Muscle layer of duodenum (tissue), 2 donors: ENCODE results near the gene KIAA1217.

Experiments
- H3K27ac ChIP-seq: one replicate; pipeline ENCODE4 v1.7.0; 2013; ENCODE audit warnings: mild to moderate bottlenecking, low read length
- H3K27me3 ChIP-seq: one replicate; pipeline ENCODE4 v1.7.0; 2013; ENCODE audit warnings: low read depth, mild to moderate bottlenecking, control low read depth, low read length
- H3K36me3 ChIP-seq, 2 donors: one replicate each; pipeline ENCODE4 v1.7.0; 2013; ENCODE audit warnings: low read length in 2 of 2, control low read depth in 1 of 2, mild to moderate bottlenecking in 1 of 2; ENCODE audit not compliant: insufficient read depth in 2 of 2, control insufficient read depth in 1 of 2
- H3K4me1 ChIP-seq, 2 donors: one replicate each; pipeline ENCODE4 v1.7.0; 2013; ENCODE audit warnings: low read length in 2 of 2, mild to moderate bottlenecking in 2 of 2, control low read depth in 1 of 2, moderate library complexity in 1 of 2; ENCODE audit not compliant: insufficient read depth in 2 of 2, control insufficient read depth in 1 of 2
- H3K4me3 ChIP-seq, 2 donors: one replicate each; pipeline ENCODE4 v1.7.0; 2013; ENCODE audit warnings: low read length in 2 of 2, low read depth in 1 of 2, mild to moderate bottlenecking in 1 of 2
- H3K9me3 ChIP-seq, 2 donors: one replicate each; pipeline ENCODE4 v1.7.0; 2013; ENCODE audit warnings: low read length in 2 of 2, control low read depth in 1 of 2, mild to moderate bottlenecking in 1 of 2; ENCODE audit not compliant: control insufficient read depth in 1 of 2
- donor health status: healthy.

Gene KIAA1217

DNA sequence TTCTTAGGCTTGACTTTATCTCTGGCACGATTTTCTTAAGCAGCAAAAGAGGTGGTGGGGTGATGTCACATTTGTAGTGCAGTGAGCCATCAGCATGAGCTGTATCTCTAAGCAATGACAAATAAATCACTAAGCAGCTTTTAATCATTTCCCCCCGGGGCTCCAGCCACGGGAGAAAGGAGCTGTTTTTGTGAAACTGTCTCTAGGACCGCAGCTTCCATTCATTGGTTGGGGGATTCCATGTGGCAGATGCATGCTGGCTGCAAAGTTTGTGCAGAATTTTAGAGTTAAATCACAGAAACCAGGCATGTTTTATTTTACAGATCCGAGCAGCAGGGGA lies 464 bp downstream of the KIAA1217 start:
- H3K4me3 ChIP-seq: peak overlapping the region; percentile 73 to 77
- H3K9me3 ChIP-seq: no peaks in the 10 kb centered on the region
- no peaks in the 10 kb centered on the region for H3K27me3 ChIP-seq
- H3K4me1 ChIP-seq: peaks cover 5 to 10% of the 10 kb centered on the region in 2 donors
- no peaks in the 10 kb centered on the region for H3K36me3 ChIP-seq
- peak overlapping the region; percentile 78 for H3K27ac ChIP-seq

DNA sequence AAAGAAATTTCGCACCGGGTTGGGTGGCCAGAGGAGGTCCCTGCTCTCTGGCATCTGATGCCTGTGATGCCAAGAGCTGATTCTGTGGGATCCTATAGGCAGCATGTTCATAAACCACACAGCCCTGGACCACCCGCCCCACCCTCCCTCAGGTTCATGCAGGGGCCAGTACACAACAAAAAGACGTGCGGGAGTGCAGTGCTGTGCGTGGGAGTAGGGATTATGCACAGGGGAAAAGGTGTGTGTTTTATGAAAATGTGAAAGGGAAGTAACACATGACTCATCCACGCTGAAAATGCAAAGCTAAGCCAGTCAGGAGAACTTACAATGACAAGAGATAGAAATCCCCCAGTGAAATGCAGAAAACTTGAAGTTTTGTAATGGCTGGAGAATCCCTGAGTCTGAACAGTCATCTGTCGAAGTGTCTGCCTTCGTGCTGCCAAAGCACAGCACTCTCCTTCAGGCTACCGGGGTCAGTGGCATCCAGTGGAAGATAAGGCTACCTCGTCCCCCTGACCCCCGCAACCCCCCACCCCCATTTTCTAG lies 1.1 kb downstream of the KIAA1217 start:
- Histone ChIP-seq H3K27me3 (no peaks in the 10 kb centered on the region), H3K4me3 (peak overlapping the region; percentile 73 to 77), H3K36me3 (no peaks in the 10 kb centered on the region), H3K9me3 (no peaks in the 10 kb centered on the region), H3K4me1 (peaks cover 5 to 10% of the 10 kb centered on the region in 2 donors), H3K27ac (peak overlapping the region; percentile 78)

DNA sequence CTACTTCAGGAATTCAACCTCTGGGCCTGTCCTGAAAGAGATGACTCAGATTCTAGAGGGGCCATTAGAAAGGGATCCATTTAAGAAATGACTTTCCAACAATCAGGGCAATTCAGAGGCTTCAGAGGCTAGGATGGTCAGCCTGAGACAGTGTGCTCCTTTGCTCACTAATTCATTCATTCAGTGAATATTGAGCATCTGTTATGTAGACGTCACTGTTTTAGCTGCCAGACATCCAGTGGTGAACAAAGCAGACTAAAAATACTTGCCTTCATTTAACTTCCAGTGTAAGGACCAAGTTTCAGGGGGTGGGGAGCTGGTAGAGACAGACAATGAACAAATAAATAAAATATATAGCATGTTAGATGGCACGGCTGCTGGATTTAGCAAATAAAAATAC lies 1.6 kb downstream of the KIAA1217 start:
- no peaks in the 10 kb centered on the region for H3K36me3 ChIP-seq
- H3K27ac ChIP-seq: no peak overlapping the region
- H3K27me3 ChIP-seq: no peaks in the 10 kb centered on the region
- peak overlapping the region; percentile 12 to 73 for H3K4me3 ChIP-seq
- H3K4me1 ChIP-seq: peaks cover 6 to 12% of the 10 kb centered on the region in 2 donors
- H3K9me3 ChIP-seq: no peaks in the 10 kb centered on the region

DNA sequence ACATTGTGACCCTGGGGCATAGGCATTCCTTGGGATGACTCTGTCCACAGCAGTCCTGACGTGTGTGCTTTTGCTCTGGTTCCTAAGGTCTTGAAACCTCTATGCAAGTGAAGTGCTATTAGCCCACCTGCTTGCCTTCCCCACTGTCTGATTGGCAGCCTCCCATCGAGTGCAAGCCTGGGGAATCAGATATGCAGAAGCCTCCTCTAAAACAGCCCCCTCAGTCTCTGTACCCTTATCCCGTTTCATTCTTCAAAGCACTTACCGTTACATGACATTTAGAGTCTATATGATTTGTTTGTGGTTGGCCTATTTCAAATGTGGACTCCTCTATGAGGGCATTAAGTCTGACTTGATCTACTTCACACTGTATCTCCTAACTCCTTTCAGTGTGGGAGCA lies 4.3 kb downstream of the KIAA1217 start:
- Histone ChIP-seq H3K36me3 (no peaks in the 10 kb centered on the region), H3K27ac (no peak overlapping the region), H3K4me3 (no peak overlapping the region), H3K4me1 (peaks cover 4 to 13% of the 10 kb centered on the region in 2 donors), H3K9me3 (no peaks in the 10 kb centered on the region), H3K27me3 (no peaks in the 10 kb centered on the region)

DNA sequence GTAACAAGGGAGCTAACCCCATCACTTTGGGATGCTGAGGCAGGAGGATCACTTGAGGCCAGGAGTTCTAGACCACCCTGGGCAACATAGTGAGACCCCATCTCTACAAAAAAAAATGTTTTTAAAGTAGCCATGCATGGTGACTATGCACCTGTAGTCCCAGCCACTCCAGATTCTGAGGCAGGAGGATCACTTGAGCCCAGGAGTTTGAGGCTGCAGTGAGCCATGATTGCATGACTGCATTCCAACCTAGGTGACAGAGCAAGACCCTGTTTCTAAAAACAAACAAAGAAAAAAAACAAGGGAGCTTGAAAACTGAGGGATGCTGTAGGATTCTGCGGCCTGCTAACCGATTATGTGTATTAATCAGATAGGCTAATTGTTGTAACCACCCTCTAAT lies 4.9 kb downstream of the KIAA1217 start:
- H3K9me3 ChIP-seq: no peaks in the 10 kb centered on the region
- H3K4me3 ChIP-seq: no peak overlapping the region
- H3K36me3 ChIP-seq: no peaks in the 10 kb centered on the region
- no peaks in the 10 kb centered on the region for H3K27me3 ChIP-seq
- no peak overlapping the region for H3K27ac ChIP-seq
- H3K4me1 ChIP-seq: peaks cover 4 to 13% of the 10 kb centered on the region in 2 donors

DNA sequence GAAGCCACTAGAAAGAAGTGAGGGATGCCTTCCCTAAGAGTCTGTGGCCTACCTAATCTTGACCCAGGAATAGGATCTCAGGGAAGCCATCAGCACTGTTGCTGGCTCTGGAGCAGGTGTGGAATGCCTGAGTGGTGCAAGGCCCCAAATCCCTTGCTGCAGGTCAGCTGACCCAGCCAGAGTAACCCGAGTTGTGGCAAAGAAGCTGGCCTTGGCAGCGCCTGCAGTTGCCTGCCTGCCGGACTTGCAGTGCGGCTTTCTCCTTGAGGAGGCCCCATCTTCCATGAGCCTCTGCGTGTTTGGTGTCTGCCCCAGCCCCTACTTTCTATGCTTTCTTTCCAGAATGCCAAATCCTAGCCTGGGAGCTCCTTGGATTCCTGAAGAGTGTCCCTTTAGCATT lies 5.8 kb downstream of the KIAA1217 start:
- peak overlapping the region in 1 of 2 donors; percentile 13 for H3K4me3 ChIP-seq
- H3K27me3 ChIP-seq: no peaks in the 10 kb centered on the region
- no peaks in the 10 kb centered on the region for H3K9me3 ChIP-seq
- H3K4me1 ChIP-seq: peaks cover 4 to 10% of the 10 kb centered on the region in 2 donors
- H3K36me3 ChIP-seq: peaks cover 0 to 3% of the 10 kb centered on the region in 2 donors
- peak overlapping the region; percentile 58 for H3K27ac ChIP-seq

DNA sequence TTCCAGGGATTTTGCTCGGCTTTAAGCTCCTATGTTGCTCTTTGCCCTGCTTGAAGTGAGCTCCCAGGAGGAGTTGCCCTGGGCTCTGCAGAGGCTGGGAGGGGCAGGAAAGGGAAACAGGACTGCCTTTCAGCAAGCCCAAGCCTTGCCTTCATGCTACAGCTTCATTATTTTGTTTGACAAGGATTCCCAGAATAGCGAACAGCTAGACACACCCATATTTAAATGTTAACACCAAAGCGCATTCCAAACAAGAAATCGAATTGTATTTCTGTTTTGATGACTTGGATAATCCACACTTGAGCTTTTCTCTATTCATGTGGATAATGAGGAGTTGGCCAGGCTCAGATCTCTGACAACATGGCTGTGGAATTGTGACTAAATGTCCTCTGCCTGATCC lies 6.3 kb downstream of the KIAA1217 start:
- Histone ChIP-seq H3K27ac (peak overlapping the region; percentile 58), H3K27me3 (no peaks in the 10 kb centered on the region), H3K36me3 (peaks cover 3 to 6% of the 10 kb centered on the region in 2 donors), H3K9me3 (no peaks in the 10 kb centered on the region), H3K4me3 (peak overlapping the region in 1 of 2 donors; percentile 13), H3K4me1 (peaks cover 4 to 8% of the 10 kb centered on the region in 2 donors)

DNA sequence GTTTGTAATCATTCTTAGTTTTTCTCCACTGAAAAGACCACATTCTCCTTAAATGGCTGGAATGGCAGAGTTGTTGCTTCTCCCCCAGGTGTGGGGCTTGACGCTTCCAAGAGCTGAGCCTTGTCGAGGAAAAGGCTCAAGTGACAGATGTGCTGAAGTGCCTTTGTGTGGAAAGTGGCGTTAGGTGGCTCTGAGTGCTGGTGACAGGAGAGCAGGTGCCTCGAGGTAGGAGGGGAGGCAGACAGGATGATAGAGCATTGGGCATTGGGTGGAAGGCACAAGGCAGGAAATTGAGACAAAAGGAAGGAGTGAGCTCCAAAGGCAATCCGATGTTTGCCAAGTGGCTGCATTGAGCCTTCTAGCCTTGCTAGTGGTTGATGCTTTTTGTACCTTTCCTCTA lies 6.7 kb downstream of the KIAA1217 start:
- Histone ChIP-seq H3K4me3 (no peak overlapping the region), H3K4me1 (peaks cover 4 to 8% of the 10 kb centered on the region in 2 donors), H3K36me3 (peaks cover 3 to 6% of the 10 kb centered on the region in 2 donors), H3K27ac (peak overlapping the region; percentile 58), H3K9me3 (no peaks in the 10 kb centered on the region), H3K27me3 (no peaks in the 10 kb centered on the region)

DNA sequence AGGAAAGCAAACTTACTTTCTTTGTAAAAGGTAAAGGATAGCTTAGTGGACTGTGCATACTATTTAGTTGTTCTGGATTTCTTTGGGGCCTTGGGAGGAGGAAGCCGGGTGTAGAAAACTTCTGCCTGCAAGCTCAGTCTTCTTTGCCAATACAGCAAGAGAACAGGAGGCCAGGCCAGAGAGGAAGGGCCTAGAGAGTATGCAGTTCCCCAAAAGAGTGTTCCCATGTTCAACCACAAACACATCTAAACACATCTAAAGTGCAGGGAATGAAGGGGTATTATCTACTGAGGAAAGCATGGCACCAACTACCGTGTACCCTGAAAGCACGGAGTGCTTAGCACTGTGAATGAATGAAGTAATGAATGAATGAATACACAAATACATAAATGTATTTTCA lies 11.0 kb downstream of the KIAA1217 start:
- Histone ChIP-seq H3K27ac (no peak overlapping the region), H3K27me3 (no peaks in the 10 kb centered on the region), H3K36me3 (peaks cover 3 to 10% of the 10 kb centered on the region in 2 donors), H3K9me3 (no peaks in the 10 kb centered on the region), H3K4me1 (peaks cover 4 to 8% of the 10 kb centered on the region in 2 donors), H3K4me3 (no peak overlapping the region)

DNA sequence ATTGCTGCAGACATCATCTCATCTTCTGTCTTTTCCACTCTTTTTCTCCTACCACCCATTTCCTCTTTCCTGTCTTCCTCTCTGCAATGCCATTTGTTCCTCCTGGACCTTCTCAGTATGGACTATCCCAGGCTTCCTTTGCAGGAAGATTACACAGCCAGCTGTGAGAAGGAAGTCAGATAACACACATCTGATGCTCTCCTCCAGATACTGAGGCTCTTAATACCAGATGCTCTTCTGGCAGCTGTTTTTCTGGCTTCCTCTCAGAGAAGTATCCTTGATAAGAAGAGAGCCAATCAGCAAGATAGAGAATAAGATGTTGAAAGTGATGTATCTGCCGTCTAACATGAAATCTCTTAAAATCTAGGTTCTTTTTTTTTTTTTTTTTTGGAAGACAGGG lies 14.4 kb downstream of the KIAA1217 start:
- Histone ChIP-seq H3K27ac (no peak overlapping the region), H3K4me3 (no peak overlapping the region), H3K36me3 (peaks cover 3 to 10% of the 10 kb centered on the region in 2 donors), H3K4me1 (no peaks in the 10 kb centered on the region), H3K27me3 (no peaks in the 10 kb centered on the region), H3K9me3 (no peaks in the 10 kb centered on the region)

DNA sequence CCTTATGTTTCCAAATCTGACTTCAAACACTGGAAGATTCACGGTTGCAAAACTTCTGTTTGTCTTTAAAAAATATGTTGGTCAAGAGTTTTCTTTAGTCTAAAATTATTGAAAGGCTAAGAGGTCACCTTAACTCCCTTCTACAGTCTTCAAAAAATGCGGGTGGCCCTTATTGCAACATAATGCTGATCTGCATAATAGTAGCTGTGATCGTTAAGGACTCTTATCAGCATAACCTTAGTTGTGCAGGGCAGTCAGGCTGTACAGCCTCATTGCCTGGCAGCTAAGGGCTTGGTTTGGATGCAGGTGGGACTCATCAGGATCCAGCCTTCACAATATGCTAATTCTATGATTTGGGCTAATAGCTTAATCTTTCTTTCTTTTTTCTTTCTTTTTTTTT lies 15.0 kb downstream of the KIAA1217 start:
- Histone ChIP-seq H3K36me3 (peaks cover 3 to 10% of the 10 kb centered on the region in 2 donors), H3K4me3 (no peak overlapping the region), H3K9me3 (no peaks in the 10 kb centered on the region), H3K27ac (no peak overlapping the region), H3K27me3 (no peaks in the 10 kb centered on the region), H3K4me1 (no peaks in the 10 kb centered on the region)

DNA sequence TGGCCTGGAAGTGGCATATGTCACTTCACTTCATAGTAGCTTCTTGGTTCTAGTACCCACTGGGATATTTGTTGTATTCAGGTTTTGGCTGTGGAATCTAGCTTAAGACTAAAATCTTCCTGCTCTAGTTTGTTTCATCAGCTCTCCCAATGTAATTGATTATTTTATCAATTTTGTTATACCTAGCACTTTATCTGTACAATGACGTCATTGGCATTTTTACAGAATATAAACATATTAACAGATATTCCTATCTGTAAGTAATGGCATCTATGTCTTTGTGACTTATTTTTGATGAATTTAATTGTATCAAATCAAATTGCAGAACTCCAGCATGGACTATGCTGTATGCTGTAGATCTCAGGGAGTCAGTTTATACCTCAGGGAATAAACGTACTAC lies 19.7 kb downstream of the KIAA1217 start:
- Histone ChIP-seq H3K9me3 (no peaks in the 10 kb centered on the region), H3K27me3 (no peaks in the 10 kb centered on the region), H3K36me3 (no peaks in the 10 kb centered on the region), H3K27ac (no peak overlapping the region), H3K4me3 (no peak overlapping the region), H3K4me1 (no peaks in the 10 kb centered on the region)
